Natural killer cell (primary cell): Measurements from ENCODE around the gene KIAA1671. TPM values are rescaled to one million over a fixed set of nuclear protein-coding genes. Genes with fewer than 3 reads are reported as not detected.

Experiments used
- ATAC-seq, 3 donors: fragments of 150-1000 bp in 2 of 3; fragments of 200-7000 bp in 1 of 3; cut with Tn5 transposase; 1 replicate in 1 of 3; 2 replicates in 2 of 3; pipeline ENCODE4 v1.10.0; 2021; ENCODE audit warnings: mild to moderate bottlenecking in 2 of 3, moderate library complexity in 2 of 3
- DNase-seq, 2 donors: peaks; one replicate each; pipeline versions ENCODE4 v3.0.0 to v3.0.0-alpha.2; 2013 to 2021; ENCODE audit warnings: mixed read lengths in 1 of 2
- H3K27ac ChIP-seq: one replicate; pipeline ENCODE4 v1.5.1; 2013; ENCODE audit warnings: mild to moderate bottlenecking, low read length
- H3K27me3 ChIP-seq: one replicate; pipeline ENCODE4 v1.6.1; 2013; ENCODE audit warnings: low read length; ENCODE audit not compliant: control insufficient read depth, insufficient read depth
- H3K36me3 ChIP-seq: one replicate; pipeline ENCODE4 v1.6.1; 2013; ENCODE audit warnings: low read length; ENCODE audit not compliant: control insufficient read depth, insufficient read depth
- H3K4me1 ChIP-seq: one replicate; pipeline ENCODE4 v1.6.1; 2013; ENCODE audit warnings: low read length; ENCODE audit not compliant: control insufficient read depth, insufficient read depth
- H3K4me3 ChIP-seq: one replicate; pipeline ENCODE4 v1.5.1; 2013; ENCODE audit warnings: low read length
- H3K9me3 ChIP-seq: one replicate; pipeline ENCODE4 v1.6.1; 2013; ENCODE audit warnings: low read length; ENCODE audit not compliant: control insufficient read depth, insufficient read depth
- H3K27ac Mint-ChIP-seq, 2 donors: one replicate each; pipeline ENCODE4 v1.8.0; 2022; ENCODE audit warnings: mild to moderate bottlenecking in 2 of 2, mixed read lengths in 2 of 2, moderate library complexity in 1 of 2
- H3K27me3 Mint-ChIP-seq, 2 donors: one replicate each; pipeline ENCODE4 v1.8.0; 2022; ENCODE audit warnings: low read depth in 2 of 2, mixed read lengths in 2 of 2
- H3K36me3 Mint-ChIP-seq: one replicate; pipeline ENCODE4 v1.8.0; 2022; ENCODE audit warnings: mixed read lengths
- H3K4me1 Mint-ChIP-seq, 2 donors: one replicate each; pipeline ENCODE4 v1.8.0; 2022; ENCODE audit warnings: mixed read lengths in 2 of 2
- H3K4me3 Mint-ChIP-seq: one replicate; pipeline ENCODE4 v1.8.0; 2022; ENCODE audit warnings: mild to moderate bottlenecking, moderate library complexity, mixed read lengths
- H3K9me3 Mint-ChIP-seq, 2 donors: one replicate each; pipeline ENCODE4 v1.8.0; 2022; ENCODE audit warnings: mixed read lengths in 2 of 2
- WGBS: methylation state at CpG from one replicate; pipeline ENCODE4 v1.1.7; 2013; ENCODE audit warnings: missing lambda C conversion rate; ENCODE audit not compliant: insufficient coverage; 5-methylcytosine and 5-hydroxymethylcytosine counted together
- intact Hi-C: fragments of 100-400 bp; cut with micrococcal nuclease; formaldehyde crosslinking; loops from one replicate; pipeline ENCODE4 v1.14.2; 2022
- total RNA-seq, 4 donors: library from RNA; stranded (reverse); fragments of 120-200 nt in 1 of 4; gene quantifications; one replicate each; pipeline versions ENCODE4 v1.2.3 to v1.2.4, GENCODE V29; 2013 to 2022
- TF ChIP-seq, protein P1 (sequence below): fragments of 200-600 bp; IDR thresholded peaks from one replicate; pipeline ENCODE4 v1.8.0; 2022; ENCODE audit warnings: antibody characterized with exemption

The KIAA1671 gene
- total RNA-seq, 3 donors from 2014 or later (not counting 1 experiment from before 2014, with no cell fraction given) = 3.6 to 24.0 (median 7.3) TPM

DNA sequence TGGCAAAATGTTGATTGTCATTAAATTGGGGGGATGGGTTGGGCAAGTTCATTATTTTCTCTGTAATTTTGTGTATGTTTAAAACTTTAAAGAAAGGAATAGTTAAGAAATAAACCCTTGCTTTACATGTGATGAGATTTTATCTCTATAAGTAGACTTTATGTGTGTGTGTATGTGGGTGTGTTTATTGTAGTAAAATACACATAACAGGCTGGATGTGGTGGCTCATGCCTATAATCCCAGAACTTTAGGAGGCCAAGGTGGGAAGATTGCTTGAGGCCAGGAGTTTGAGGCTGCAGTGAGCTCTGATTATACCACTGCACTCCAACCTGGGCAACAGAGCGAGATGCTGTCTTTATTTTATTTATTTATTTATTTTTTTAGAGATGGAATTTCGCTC lies 83.2 kb downstream of the KIAA1671 start:
- no peak overlapping the region for H3K4me3 ChIP-seq
- Mint-ChIP-seq H3K27ac (no peak overlapping the region), H3K27me3 (peaks cover 14 to 28% of the 10 kb centered on the region in 2 donors), H3K36me3 (no peaks in the 10 kb centered on the region), H3K9me3 (no peaks in the 10 kb centered on the region), H3K4me1 (peaks cover 11% of the 10 kb centered on the region in 2 donors), H3K4me3 (no peak overlapping the region)
- ATAC-seq = no peak
- WGBS = no CpG with 5 or more reads among the region's 2 CpGs
- intact Hi-C loops = no loop called here
- DNase-seq = no peak
- no peaks in the 10 kb centered on the region for H3K9me3 ChIP-seq
- H3K27ac ChIP-seq = no peak overlapping the region
- H3K27me3 ChIP-seq = peaks cover 8% of the 10 kb centered on the region
- H3K36me3 ChIP-seq = no peaks in the 10 kb centered on the region
- peaks cover 16% of the 10 kb centered on the region for H3K4me1 ChIP-seq
- TF ChIP-seq, protein P1, sequence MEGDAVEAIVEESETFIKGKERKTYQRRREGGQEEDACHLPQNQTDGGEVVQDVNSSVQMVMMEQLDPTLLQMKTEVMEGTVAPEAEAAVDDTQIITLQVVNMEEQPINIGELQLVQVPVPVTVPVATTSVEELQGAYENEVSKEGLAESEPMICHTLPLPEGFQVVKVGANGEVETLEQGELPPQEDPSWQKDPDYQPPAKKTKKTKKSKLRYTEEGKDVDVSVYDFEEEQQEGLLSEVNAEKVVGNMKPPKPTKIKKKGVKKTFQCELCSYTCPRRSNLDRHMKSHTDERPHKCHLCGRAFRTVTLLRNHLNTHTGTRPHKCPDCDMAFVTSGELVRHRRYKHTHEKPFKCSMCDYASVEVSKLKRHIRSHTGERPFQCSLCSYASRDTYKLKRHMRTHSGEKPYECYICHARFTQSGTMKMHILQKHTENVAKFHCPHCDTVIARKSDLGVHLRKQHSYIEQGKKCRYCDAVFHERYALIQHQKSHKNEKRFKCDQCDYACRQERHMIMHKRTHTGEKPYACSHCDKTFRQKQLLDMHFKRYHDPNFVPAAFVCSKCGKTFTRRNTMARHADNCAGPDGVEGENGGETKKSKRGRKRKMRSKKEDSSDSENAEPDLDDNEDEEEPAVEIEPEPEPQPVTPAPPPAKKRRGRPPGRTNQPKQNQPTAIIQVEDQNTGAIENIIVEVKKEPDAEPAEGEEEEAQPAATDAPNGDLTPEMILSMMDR = no peak

- Histone ChIP-seq H3K9me3 (no peaks in the 10 kb centered on the region), H3K27ac (no peak overlapping the region), H3K4me3 (no peak overlapping the region), H3K27me3 (no peaks in the 10 kb centered on the region), H3K36me3 (no peaks in the 10 kb centered on the region), H3K4me1 (peaks cover 12% of the 10 kb centered on the region)
- Mint-ChIP-seq H3K36me3 (no peaks in the 10 kb centered on the region), H3K9me3 (no peaks in the 10 kb centered on the region), H3K27me3 (peaks cover 13 to 31% of the 10 kb centered on the region in 2 donors), H3K27ac (no peak overlapping the region), H3K4me1 (peaks cover 11% of the 10 kb centered on the region in 2 donors), H3K4me3 (no peak overlapping the region)
- no peak for DNase-seq
- TF ChIP-seq, protein P1 = no peak
- ATAC-seq = no peak
- intact Hi-C loops = no loop called here
- WGBS = 83% methylated on average over 8 of the region's 8 CpGs
Observed at GRCh38 chr22:25038239-25038638, 85.7 kb downstream of the KIAA1671 start.

GRCh38 chr22:25038771-25039170 lies 86.3 kb downstream of the KIAA1671 start:
- Histone ChIP-seq H3K36me3 (no peaks in the 10 kb centered on the region), H3K27me3 (no peaks in the 10 kb centered on the region), H3K9me3 (no peaks in the 10 kb centered on the region), H3K27ac (no peak overlapping the region), H3K4me1 (peaks cover 8% of the 10 kb centered on the region), H3K4me3 (no peak overlapping the region)
- no peaks in the 10 kb centered on the region for H3K9me3 Mint-ChIP-seq
- intact Hi-C loops = no loop called here
- TF ChIP-seq, protein P1 = no peak
- peaks cover 8% of the 10 kb centered on the region in 2 donors for H3K4me1 Mint-ChIP-seq
- DNase-seq (no peak), ATAC-seq (peak in 1 of 3 donors; percentile 31)
- H3K36me3 Mint-ChIP-seq = no peaks in the 10 kb centered on the region
- no peak overlapping the region for H3K4me3 Mint-ChIP-seq
- H3K27me3 Mint-ChIP-seq = peaks cover 17 to 36% of the 10 kb centered on the region in 2 donors
- 89% methylated on average over 15 of the region's 15 CpGs for WGBS
- no peak overlapping the region for H3K27ac Mint-ChIP-seq

DNA sequence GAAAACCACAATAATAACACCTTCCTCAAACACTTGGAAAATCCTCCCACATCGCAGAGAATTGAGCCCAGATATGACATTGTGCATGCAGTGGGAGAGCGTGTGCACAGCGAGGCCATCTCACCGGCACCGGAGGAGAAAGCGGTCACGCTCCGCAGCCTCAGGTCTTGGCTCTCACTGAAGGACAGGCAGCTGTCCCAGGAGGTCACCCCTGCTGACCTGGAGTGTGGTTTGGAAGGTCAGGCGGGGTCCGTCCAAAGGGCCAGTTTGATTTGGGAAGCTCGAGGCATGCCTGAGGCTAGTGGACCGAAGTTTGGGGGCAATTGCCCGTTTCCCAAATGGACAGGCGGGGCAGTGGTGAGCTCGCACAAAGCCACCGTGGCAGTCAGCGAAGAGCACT lies 86.7 kb downstream of the KIAA1671 start:
- intact Hi-C loops = no loop called here

More for the DNA sequence above, 86.7 kb downstream of the KIAA1671 start:
- 94% methylated on average over 17 of the region's 17 CpGs for WGBS
- ATAC-seq = no peak
- peaks cover 18 to 41% of the 10 kb centered on the region in 2 donors for H3K27me3 Mint-ChIP-seq
- H3K27ac Mint-ChIP-seq = no peak overlapping the region
- no peaks in the 10 kb centered on the region for H3K27me3 ChIP-seq
- H3K4me1 Mint-ChIP-seq = peaks cover 3% of the 10 kb centered on the region in 2 donors
- H3K4me1 ChIP-seq = peaks cover 3% of the 10 kb centered on the region
- H3K9me3 Mint-ChIP-seq = no peaks in the 10 kb centered on the region
- no peaks in the 10 kb centered on the region for H3K36me3 ChIP-seq
- no peaks in the 10 kb centered on the region for H3K9me3 ChIP-seq
- no peaks in the 10 kb centered on the region for H3K36me3 Mint-ChIP-seq
- no peak overlapping the region for H3K4me3 Mint-ChIP-seq
- DNase-seq = no peak
- no peak overlapping the region for H3K27ac ChIP-seq
- TF ChIP-seq, protein P1 = no peak
- H3K4me3 ChIP-seq = no peak overlapping the region
